Activated T-cell treated with anti-CD3 and anti-CD28 coated beads, Interleukin-2, amount 50 U/mL, for 1 hour (primary cell): ENCODE results near the gene INO80.
"Not testable (repeated sequence)": the region's sequence is repeated elsewhere in the genome, so short reads cannot be mapped to it uniquely, and the experiment has no call there.

Source experiments
- DNase-seq: peaks from one replicate; pipeline ENCODE4 v3.0.0-alpha.2; 2020

Gene INO80

DNA sequence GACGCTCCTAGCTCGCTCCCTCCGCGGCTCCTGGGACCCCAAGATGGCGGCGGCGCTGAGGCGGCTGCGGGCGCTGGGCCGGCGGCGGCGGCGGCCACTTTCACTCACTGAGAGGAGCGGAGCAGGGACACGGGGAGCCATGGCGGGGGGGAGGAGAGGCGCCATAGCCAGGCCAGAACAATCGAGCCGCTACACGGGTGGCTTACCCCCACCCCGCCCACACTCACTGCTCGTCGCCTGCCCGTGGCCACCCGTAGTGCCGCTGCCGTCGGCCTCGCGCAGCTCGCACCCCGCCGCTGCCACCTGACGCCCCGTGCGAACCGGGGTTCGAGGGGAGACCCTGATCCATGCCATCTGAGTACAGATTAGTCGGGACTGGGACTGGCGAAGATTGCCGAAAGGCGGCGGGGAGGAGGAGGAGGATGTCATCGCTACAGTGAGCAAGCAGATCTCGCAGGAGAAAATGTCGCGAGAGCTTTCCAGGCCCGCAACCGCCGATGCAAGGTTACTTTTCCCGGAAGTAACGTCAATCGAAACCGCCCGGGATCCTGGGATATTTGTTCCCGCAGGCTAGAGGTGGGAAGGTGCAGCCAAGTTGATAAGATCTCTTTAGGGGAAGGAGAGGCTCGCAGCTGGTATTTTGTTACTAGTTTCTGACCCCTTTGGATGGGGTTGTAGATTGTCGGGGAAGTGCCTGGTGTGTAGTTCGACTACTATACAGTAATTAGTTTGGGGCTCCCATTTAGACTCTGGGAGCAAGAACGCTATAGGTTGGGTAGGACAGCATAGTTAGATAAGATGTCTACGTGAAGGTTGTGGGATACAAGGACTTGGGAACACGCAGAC lies at the start of gene INO80:
TSS of gene INO80 (minus strand) at position 165 of the 846 bp plus-strand sequence. CDS start 19,970 bp downstream, outside the sequence.
- DNase-seq = peak; percentile 94

- no peak for DNase-seq
Measured at GRCh38 chr15:41161736-41162135, 45.7 kb upstream of the INO80 start.

GRCh38 chr15:41161336-41161735 lies 45.3 kb upstream of the INO80 start:
- no peak for DNase-seq

DNA sequence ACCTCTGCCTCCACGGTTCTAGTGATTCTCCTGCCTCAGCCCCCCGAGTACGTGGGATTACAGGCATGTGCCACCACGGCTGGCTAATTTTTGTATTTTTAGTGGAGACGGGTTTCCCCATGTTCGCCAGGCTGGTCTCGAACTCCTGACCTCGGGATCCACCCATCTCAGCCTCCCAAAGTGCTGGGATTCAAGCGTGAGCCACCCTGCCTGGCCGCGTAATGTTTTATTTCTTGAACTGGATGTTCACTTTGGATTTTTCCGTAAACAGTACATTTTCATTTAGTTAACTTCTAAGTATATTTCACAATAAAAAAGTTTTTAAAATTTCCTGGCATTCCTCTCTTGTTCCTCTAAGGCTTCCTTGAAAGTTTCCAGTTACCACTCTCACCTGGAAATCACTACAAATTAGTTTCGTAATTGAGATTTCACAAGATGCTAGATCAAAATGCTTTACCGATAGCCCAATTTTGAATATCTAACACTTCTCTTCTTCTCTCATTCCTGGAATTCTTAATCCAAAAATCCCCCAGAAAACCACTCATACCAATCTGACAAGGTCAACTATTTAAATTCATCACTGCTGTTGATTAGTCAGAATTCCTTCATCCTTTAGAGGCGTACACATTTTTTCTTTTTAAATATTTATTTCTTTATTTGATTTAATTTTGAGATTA lies 44.7 kb upstream of the INO80 start:
- DNase-seq = no peak

DNA sequence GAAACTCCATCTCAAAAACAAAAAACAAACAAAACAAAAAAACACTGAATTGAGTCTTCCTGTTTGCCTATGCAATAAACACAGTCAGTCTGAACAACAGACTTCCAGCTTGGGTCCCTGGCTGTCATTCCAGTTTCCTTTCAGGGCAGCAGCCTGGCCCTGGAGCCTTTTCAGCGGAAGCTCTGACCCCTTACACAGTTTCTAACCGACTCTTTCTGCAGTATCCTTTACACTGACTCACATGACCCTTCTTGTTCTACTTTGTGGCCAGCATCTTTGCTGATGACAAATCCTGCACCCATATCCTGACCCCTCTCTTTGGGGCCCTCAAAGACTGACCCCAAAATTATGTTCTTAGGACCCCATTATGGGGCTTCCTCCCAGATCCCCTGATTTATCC lies 38.3 kb upstream of the INO80 start:
- no peak for DNase-seq

DNA sequence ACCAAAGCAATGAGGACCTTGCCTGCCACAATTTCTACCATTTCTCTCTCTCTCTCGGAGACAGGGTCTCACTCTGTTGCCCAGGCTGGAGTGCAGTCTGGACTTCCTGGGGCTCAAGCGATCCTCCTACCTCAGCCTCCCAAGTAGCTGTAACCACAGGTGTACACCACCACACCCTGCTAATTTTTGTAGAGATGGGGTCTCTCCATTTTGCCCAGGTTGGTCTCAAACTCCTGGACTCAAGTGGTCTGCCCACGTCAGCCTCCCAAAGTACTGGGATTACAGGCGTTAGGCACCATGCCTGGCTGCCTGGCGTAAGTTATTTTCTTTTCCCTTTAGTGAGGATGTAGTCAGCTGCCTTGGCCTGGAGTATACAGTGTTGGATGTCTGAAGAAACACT lies 37.7 kb upstream of the INO80 start:
- DNase-seq = no peak

DNA sequence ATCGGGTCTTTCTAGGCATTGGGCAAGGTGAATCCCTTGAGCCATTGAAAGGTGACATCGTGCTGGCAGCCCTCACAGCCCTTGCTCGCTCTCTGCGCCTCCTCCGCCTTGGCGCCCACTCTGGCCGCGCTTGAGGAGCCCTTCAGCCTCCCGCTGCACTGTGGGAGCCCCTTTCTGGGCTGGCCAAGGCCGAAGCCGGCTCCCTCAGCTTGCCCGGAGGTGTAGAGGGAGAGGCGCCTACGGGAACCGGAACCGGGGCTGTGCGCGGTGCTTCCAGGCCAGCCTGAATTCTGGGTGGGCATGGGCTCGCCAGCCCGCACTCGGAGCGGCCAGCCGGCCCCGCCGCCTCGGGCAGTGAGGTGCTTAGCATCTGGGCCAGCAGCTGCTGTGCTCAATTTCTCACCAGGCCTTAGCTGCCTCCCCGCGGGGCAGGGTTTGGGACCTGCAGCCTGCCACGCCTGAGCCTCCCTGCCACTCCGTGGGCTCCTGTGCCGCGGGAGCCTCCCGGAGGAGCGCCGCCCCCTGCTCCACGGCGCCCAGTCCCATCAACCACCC lies 35.4 kb upstream of the INO80 start:
- no peak for DNase-seq

DNA sequence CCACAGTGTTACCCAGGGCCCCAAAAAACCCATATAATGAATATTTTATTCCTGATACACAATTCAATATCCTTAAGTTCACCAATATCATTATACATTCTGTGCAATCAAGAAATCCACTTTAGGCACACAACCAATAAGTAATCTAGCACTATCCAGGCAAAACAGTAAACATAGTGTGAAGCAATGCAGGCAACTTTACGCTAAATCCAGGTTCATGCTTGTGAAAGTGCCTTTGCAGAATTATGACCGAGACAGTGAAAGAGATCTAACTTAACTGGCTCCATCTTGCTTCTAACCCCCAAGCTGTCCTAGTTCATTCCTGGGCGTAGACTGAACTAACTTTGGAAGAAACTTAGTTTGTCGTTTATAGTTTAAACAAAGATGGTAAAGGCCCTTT lies 34.2 kb upstream of the INO80 start:
- no peak for DNase-seq

- DNase-seq = no peak
Measured at GRCh38 chr15:41148065-41148464, 32.0 kb upstream of the INO80 start.

- no peak for DNase-seq
Measured at GRCh38 chr15:41139619-41140018, 23.5 kb upstream of the INO80 start.

- DNase-seq = not testable (repeated sequence)
Measured at GRCh38 chr15:41139112-41139511, 23.0 kb upstream of the INO80 start.

- DNase-seq = not testable (repeated sequence)
Measured at GRCh38 chr15:41135580-41135979, 19.5 kb upstream of the INO80 start.

DNA sequence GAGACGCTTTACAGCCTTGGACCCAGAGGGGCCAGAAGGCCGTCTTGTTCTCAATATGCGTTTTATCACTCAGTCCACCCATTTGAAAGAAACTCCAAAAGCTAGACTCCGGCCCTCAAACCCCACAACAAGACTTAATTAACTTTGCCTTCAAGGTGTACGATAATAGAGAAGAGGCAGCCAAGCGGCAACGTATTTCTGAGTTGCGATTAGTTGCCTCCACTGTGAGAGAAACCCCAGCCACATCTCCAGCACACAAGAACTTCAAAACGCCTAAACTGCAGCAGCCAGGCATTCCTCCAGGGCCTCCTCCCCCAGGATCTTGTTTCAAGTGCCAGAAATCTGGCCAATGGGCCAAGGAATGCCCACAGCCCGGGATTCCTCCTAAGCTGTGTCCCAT lies 17.4 kb upstream of the INO80 start:
- DNase-seq = no peak

DNA sequence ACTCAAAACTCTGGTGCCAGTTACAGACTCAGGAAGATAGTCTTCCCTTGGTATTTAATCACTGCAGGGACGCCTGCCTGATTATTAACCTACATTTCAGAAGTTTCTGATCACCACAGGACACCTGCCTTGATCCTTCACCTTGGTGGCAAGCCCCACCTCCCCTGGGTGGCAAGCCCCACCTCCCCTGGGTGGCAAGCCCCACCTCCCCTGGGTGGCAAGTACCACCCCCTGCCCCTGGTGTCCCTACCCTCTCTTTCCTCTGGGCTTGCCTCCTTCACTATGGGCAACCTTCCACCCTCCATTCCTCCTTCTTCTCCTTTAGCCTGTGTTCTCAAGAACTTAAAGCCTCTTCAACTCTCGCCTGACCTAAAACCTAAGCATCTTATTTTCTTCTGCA lies 16.0 kb upstream of the INO80 start:
- not testable (repeated sequence) for DNase-seq

- no peak for DNase-seq
Measured at GRCh38 chr15:41128174-41128902, 12.3 kb upstream of the INO80 start.

DNA sequence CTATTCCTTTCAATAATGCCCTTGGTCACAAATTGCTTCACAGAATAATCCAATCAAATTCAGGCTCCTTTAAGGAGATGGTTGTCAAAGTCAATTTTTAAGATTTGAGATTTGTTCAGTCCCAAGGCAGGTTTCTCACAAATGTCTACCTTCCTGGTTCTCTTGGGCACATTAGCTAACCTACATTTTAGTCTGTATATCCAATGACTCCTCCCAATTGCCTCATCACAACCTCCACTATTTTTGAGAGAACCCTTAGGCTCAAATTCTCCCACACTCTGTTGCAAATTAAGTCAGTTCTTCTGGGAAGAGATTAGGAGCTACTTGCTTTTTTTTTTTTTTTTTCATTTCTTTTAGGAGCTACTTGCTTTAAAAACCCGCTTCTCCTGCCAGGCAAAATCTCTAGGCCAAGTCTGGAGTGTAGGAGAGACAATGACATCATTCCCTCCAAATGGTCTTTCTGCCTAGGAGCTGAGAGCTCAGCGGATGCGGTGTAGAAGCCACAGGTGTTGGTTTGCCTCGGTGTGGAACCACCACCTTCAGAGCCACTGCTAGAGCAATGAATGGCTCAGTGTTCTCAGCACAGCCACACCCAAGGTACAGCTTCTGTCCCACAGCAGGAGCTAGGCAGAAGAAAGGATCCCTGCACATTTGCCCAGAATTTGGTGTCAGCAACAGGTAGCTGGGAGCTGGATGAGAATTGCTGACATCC lies 10.0 kb upstream of the INO80 start:
- no peak for DNase-seq

- DNase-seq = no peak
Measured at GRCh38 chr15:41125063-41125669, 9.1 kb upstream of the INO80 start.

GRCh38 chr15:41124058-41124457 lies 8.0 kb upstream of the INO80 start:
- no peak for DNase-seq

DNA sequence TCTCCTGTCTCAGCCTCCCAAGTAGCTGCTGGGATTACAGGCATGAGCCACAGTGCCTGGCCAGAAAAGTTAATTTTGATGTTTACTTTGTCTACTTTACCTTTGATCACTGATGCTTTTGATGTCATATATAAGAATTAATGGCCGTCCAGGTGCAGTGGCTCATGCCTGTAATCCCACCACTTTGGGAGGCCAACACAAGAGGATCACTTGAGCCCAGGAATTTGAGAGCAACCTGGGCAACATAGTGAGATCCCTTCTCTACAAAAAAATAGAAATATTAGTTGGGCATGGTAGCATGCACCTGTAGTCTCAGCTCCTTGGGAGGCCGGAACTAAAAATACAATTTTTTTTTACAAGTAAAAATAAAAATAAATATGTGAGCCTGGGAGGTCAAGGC lies 6.8 kb upstream of the INO80 start:
- no peak for DNase-seq

DNA sequence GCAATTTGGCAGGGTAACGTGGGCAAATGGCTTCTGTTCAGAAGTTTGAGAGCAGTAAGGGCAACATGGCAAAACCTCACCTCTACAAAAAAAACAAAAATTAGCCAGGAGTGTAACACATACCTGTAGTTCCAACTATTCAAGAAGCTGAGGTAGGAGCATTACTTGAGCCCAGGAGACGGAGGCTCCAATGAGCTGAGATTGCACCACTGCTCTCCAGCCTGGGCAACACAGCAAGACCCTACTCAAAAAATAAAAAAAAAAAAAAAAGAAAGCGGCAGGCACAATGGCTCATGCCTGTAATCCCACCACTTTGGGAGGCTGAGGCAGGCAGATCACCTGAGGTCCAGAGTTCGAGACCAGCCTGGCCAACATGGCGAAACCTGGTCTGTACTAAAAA lies 5.9 kb upstream of the INO80 start:
- DNase-seq = no peak

DNA sequence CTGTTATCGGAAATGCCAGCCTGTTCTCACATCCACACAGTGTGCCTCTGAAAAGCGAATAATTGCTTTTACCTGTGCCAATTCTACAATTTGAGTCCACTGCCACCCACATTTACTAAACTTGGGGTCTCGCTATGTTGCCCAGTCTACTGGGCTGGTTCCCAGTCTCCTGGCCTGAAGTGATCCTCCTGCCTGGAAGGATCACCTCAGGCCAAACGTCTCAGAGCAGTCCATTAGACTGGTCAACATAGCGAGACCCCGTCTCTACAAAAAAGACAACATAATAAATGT lies 827 bp upstream of the INO80 start:
- peak; percentile 22 for DNase-seq

DNA sequence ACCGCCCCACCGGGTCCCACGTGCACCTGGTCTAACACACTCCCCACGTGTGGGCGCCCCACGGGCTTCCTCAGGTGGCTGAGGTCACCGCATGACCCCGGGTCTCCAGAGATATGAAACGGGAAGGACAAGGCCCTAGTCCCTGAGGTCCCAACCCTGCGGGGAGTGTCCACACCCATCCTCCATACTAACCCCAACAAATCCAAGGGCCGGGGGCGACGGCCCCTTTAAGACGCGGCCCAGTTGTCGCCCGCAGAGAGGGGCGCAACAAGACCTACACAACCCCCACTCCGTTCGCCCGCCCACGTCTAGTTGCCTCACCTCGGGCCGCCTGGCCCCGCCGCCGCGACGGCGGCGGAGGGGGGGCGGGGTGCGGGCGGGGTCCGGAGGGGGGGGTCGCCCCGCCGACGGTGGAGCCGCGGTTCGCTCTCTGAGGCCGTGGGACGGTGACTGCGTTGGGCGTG lies 396 bp downstream of the INO80 start:
- peak; percentile 73 for DNase-seq
